Fibroblast of pulmonary artery (primary cell): ENCODE results near the gene SLC7A9.
"Not testable (repeated sequence)": the region's sequence is repeated elsewhere in the genome, so short reads cannot be mapped to it uniquely, and the experiment has no call there.

Experiments used
- DNase-seq: peaks from one replicate; pipeline ENCODE4 v3.0.0-alpha.2; 2010; ENCODE audit warnings: low read depth
- H3K4me3 ChIP-seq: replicated peaks from 2 replicates; pipeline ENCODE4 v1.5.1; 2011; ENCODE audit warnings: low read depth, mild to moderate bottlenecking, control low read depth, low read length, moderate library complexity
- TF ChIP-seq, protein P1 (sequence below): IDR thresholded peaks from 2 replicates; pipeline ENCODE4 v1.5.1; 2011; ENCODE audit warnings: mild to moderate bottlenecking, control low read depth, low read length, inconsistent platforms; ENCODE audit errors: missing control alignments

The SLC7A9 gene

DNA sequence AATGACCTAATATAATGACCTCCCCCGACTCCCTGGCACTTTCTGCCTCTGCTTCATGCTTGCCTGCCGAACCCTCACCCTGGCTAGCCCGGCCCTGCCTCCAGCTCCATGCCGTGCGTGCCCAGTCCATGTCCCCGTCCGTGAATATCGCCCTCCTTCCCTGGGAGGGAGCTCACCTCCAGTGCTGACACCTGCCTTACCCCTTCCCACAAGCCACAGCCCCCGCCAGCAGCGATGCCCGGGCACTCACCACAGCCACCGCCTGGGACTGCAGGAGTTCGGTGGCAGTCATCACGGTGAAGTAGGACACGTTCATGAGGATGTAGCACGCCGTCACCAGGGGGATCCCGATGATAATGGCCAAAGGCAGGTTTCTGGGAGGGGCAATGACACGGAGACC, 10.0 kb downstream of the SLC7A9 start:
- TF ChIP-seq, protein P1, sequence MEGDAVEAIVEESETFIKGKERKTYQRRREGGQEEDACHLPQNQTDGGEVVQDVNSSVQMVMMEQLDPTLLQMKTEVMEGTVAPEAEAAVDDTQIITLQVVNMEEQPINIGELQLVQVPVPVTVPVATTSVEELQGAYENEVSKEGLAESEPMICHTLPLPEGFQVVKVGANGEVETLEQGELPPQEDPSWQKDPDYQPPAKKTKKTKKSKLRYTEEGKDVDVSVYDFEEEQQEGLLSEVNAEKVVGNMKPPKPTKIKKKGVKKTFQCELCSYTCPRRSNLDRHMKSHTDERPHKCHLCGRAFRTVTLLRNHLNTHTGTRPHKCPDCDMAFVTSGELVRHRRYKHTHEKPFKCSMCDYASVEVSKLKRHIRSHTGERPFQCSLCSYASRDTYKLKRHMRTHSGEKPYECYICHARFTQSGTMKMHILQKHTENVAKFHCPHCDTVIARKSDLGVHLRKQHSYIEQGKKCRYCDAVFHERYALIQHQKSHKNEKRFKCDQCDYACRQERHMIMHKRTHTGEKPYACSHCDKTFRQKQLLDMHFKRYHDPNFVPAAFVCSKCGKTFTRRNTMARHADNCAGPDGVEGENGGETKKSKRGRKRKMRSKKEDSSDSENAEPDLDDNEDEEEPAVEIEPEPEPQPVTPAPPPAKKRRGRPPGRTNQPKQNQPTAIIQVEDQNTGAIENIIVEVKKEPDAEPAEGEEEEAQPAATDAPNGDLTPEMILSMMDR = no peak
- no peak for DNase-seq
- H3K4me3 ChIP-seq = no peak overlapping the region

DNA sequence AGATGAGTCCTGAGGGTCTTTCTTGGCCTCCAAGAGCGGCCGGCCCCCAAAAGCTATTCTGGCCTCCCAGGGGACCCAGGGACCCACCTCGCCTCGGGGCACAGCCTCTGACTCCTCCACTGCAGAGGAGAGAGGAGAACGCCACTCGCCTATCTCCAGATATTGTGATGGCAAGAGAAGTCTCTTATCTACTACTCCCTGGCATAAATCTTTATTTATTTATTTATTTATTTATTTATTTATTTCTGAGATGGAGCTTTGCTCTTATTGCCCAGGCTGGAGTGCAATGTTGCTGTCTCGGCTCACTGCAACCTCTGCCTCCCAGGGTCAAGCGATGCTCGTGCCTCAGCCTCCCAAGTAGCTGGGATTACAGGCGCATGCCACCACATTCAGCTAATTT, 11.0 kb downstream of the SLC7A9 start:
- TF ChIP-seq, protein P1 = no peak
- DNase-seq = no peak
- no peak overlapping the region for H3K4me3 ChIP-seq

DNA sequence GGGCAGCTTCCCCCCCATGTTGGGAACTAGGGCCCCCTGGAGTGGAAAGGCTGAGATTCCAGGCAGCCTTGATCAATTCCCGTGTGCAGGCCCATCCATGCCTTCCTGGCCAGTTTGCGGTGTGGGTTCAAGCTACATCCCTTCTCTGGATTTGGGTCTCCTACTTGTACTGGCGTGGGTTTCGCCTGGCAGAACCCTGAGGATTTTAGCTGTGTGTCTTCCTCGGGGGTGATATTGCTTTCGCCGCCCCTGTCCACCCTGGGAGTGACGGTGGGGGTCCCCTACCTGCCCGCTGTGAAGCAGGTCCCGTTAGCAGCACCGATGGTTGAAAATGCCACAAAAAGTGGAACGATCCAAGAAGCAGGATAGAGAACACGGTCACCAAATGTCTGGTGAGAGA, 11.4 kb downstream of the SLC7A9 start:
- no peak overlapping the region for H3K4me3 ChIP-seq
- TF ChIP-seq, protein P1 = no peak
- DNase-seq = no peak

DNA sequence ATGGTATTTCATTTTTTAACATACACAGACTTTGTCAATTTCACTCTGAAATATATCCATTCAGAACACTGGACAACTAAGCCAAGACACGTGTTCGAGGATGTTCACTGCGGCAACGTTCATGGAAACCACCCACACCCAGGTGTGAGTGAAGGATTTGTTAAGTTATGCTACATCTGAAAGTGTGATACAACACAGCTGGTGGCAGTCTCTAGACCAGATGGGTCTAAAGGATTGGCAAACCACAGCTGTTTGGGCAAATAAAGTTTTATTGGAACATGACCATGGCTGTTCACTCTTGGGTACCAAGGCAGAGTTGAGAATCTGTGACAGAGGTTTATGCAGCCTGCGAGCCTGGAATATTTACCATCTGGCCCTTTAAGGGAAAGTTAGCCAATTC, 12.0 kb downstream of the SLC7A9 start:
- DNase-seq = no peak
- TF ChIP-seq, protein P1 = no peak

DNA sequence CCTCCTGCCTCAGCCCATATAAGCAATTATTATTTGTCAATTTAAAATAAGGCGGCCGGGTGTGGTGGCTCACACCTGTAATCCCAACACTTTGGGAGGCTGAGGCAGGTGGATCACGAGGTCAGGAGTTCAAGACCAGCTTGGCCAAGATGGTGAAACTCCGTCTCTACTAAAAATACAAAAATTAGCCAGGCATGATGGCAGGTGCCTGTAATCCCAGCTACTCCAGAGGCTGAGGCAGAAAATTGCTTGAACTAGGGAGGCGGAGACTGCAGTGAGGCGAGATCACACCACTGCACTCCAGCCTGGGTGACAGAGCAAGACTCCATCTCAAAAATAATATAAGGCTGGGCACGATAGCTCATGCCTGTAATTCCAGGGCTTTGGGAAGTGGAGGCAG, 12.7 kb downstream of the SLC7A9 start:
- DNase-seq = not testable (repeated sequence)

More for the DNA sequence above, 12.0 kb downstream of the SLC7A9 start:
- H3K4me3 ChIP-seq = no peak overlapping the region

DNA sequence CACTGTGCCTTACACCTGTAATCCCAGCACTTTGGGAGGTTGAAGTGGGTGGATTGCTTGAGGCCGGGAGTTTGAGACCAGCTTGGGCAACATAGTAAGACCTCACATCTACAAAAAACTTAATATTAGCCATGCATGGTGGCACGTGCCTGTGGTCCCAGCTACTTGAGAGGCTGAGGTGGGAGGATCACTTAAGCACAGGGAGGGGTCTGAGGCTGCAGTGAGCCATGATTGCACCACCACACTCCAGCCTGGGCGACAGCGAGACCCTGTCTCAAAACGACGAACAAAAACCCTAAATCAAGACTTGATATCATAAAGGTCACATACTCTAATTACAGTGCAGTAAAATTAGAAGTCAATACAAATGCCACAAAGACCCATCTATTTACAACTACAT, 17.4 kb downstream of the SLC7A9 start:
- H3K4me3 ChIP-seq = no peak overlapping the region
- TF ChIP-seq, protein P1 = no peak
- DNase-seq = no peak

More for the DNA sequence above, 12.7 kb downstream of the SLC7A9 start:
- H3K4me3 ChIP-seq = not testable (repeated sequence)

DNA sequence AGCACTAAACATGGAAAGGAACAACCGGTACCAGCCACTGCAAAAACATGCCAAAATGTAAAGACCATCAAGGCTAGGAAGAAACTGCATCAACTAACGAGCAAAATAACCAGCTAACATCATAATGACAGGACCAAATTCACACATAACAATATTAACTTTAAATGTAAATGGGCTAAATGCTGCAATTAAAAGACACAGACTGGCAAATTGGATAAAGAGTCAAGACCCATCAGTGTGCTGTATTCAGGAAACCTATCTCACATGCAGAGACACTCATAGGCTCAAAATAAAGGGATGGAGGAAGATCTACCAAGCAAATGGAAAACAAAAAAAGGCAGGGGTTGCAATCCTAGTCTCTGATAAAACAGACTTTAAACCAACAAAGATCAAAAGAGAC, 21.5 kb downstream of the SLC7A9 start:
- DNase-seq, H3K4me3 ChIP-seq: not testable (repeated sequence)

DNA sequence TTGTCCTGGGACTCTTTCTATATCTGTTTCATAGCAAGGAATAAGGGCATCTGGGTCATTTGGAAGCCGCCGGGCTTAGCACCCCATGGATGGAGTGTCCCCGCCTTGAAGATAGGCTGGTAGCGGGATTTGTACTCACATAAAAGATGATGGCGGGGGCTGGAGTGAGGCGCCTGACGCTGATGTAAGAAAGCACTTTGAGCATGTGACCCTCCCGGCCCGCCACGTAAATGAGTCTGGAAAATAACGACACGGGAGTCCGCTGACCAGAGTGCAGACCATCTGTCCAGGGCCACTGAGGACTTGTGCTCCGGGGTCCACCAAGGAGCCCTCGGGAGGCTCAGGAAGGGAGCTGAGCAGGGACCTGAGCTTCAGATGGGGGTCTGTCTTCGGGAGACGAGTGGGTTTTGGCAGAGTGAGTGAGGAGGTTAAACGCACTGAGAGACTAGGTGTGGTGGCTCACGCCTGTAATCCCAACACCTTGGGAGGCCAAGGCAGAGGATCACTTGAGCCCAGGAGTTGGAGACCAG, 25.8 kb downstream of the SLC7A9 start:
- H3K4me3 ChIP-seq = no peak overlapping the region
- TF ChIP-seq, protein P1 = no peak
- DNase-seq = no peak
